Type B pancreatic cell (in vitro differentiated cells): Measurements from ENCODE around the gene NXPE4. TPM values are rescaled to one million over a fixed set of nuclear protein-coding genes. Genes with fewer than 3 reads are reported as not detected.
"Not testable (repeated sequence)": the region's sequence is repeated elsewhere in the genome, so short reads cannot be mapped to it uniquely, and the experiment has no call there.

Experiments used
- DNase-seq: peaks from one replicate; pipeline ENCODE4 v3.0.0; 2021; ENCODE audit warnings: mixed read lengths; ENCODE audit not compliant: unreplicated experiment; ENCODE audit errors: extremely low spot score
- H3K27ac Mint-ChIP-seq: 2 replicates; pipeline ENCODE4 v1.8.0; 2021; ENCODE audit warnings: mild to moderate bottlenecking, mixed read lengths
- H3K27me3 Mint-ChIP-seq: 2 replicates; pipeline ENCODE4 v1.8.0; 2021; ENCODE audit warnings: mixed read lengths
- H3K36me3 Mint-ChIP-seq: 2 replicates; pipeline ENCODE4 v1.8.0; 2021; ENCODE audit warnings: mixed read lengths
- H3K4me1 Mint-ChIP-seq: one replicate; pipeline ENCODE4 v1.8.0; 2021; ENCODE audit warnings: mixed read lengths; ENCODE audit not compliant: unreplicated experiment
- H3K4me3 Mint-ChIP-seq: 2 replicates; pipeline ENCODE4 v1.8.0; 2021; ENCODE audit warnings: mild to moderate bottlenecking, mixed read lengths
- H3K9me3 Mint-ChIP-seq: 2 replicates; pipeline ENCODE4 v1.8.0; 2021; ENCODE audit warnings: mixed read lengths
- CTCF ChIP-seq: fragments of 200-600 bp; sonication (generic); conservative IDR thresholded peaks from 2 replicates; pipeline ENCODE4 v1.5.0; 2021; ENCODE audit warnings: antibody characterized with exemption, mild to moderate bottlenecking
- long read RNA-seq: library from polyadenylated mRNA; unstranded; transcript quantifications from one replicate; pipeline ENCODE4 v2.0.0, GENCODE V29; 2020
- total RNA-seq: library from RNA; stranded (reverse); gene quantifications from 2 replicates; pipeline ENCODE4 v1.2.1, GENCODE V29; 2021; ENCODE audit warnings: low replicate concordance

The NXPE4 gene
- not detected in 2 replicates for total RNA-seq
- long read RNA-seq = 0 reads

- Mint-ChIP-seq H3K4me1 (no peaks in the 10 kb centered on the region), H3K9me3 (no peaks in the 10 kb centered on the region), H3K27ac (no peak within 1 kb of the TSS), H3K27me3 (peaks cover 8% of the 10 kb centered on the region), H3K4me3 (no peak within 1 kb of the TSS), H3K36me3 (no peaks in the 10 kb centered on the region)
- no peak for DNase-seq
- TF ChIP-seq CTCF = no peak
Measured at GRCh38 chr11:114595571-114595970, at the start of gene NXPE4. Gene NXPE4 (minus strand): TSS chr11:114595786. CDS start chr11:114594759, 1,027 bp downstream.

- H3K4me1 Mint-ChIP-seq, H3K27me3 Mint-ChIP-seq, H3K4me3 Mint-ChIP-seq, DNase-seq, H3K27ac Mint-ChIP-seq, H3K36me3 Mint-ChIP-seq, H3K9me3 Mint-ChIP-seq: not testable (repeated sequence)
Measured at GRCh38 chr11:114639440-114639839, 43.9 kb upstream of the NXPE4 start.

GRCh38 chr11:114631445-114631965 is 35.9 kb upstream of the NXPE4 start:
- H3K36me3 Mint-ChIP-seq, DNase-seq, H3K4me3 Mint-ChIP-seq, H3K27me3 Mint-ChIP-seq, H3K4me1 Mint-ChIP-seq, H3K27ac Mint-ChIP-seq, H3K9me3 Mint-ChIP-seq: not testable (repeated sequence)

- no peaks in the 10 kb centered on the region for H3K9me3 Mint-ChIP-seq
- no peak overlapping the region for H3K27ac Mint-ChIP-seq
- H3K36me3 Mint-ChIP-seq = no peaks in the 10 kb centered on the region
Measured at GRCh38 chr11:114625294-114625693, 29.7 kb upstream of the NXPE4 start.

GRCh38 chr11:114624455-114625207 is 29.0 kb upstream of the NXPE4 start:
- no peaks in the 10 kb centered on the region for H3K9me3 Mint-ChIP-seq
- H3K4me3 Mint-ChIP-seq = no peak overlapping the region
- H3K36me3 Mint-ChIP-seq = no peaks in the 10 kb centered on the region
- H3K27me3 Mint-ChIP-seq = no peaks in the 10 kb centered on the region
- H3K27ac Mint-ChIP-seq = no peak overlapping the region
- TF ChIP-seq CTCF = no peak
- no peaks in the 10 kb centered on the region for H3K4me1 Mint-ChIP-seq
- DNase-seq = no peak

More at GRCh38 chr11:114625294-114625693, 29.7 kb upstream of the NXPE4 start:
- no peak for TF ChIP-seq CTCF
- no peak overlapping the region for H3K4me3 Mint-ChIP-seq
- no peaks in the 10 kb centered on the region for H3K27me3 Mint-ChIP-seq
- DNase-seq = no peak
- H3K4me1 Mint-ChIP-seq = no peaks in the 10 kb centered on the region

- TF ChIP-seq CTCF = no peak
- no peaks in the 10 kb centered on the region for H3K4me1 Mint-ChIP-seq
- no peaks in the 10 kb centered on the region for H3K36me3 Mint-ChIP-seq
- no peaks in the 10 kb centered on the region for H3K27me3 Mint-ChIP-seq
- H3K9me3 Mint-ChIP-seq = no peaks in the 10 kb centered on the region
- H3K27ac Mint-ChIP-seq = no peak overlapping the region
- no peak for DNase-seq
- no peak overlapping the region for H3K4me3 Mint-ChIP-seq
Measured at GRCh38 chr11:114623720-114624119, 28.1 kb upstream of the NXPE4 start.
